Middle frontal gyrus (tissue), 1 donor: ENCODE results near the gene HSD3B7.
"Not testable (repeated sequence)": the region's sequence is repeated elsewhere in the genome, so short reads cannot be mapped to it uniquely, and the experiment has no call there.

ENCODE experiments used
- DNase-seq: peaks from one replicate; pipeline ENCODE4 v3.0.0-alpha.2; 2015; ENCODE audit warnings: low spot score; ENCODE audit errors: extremely low spot score

HSD3B7 gene

DNA sequence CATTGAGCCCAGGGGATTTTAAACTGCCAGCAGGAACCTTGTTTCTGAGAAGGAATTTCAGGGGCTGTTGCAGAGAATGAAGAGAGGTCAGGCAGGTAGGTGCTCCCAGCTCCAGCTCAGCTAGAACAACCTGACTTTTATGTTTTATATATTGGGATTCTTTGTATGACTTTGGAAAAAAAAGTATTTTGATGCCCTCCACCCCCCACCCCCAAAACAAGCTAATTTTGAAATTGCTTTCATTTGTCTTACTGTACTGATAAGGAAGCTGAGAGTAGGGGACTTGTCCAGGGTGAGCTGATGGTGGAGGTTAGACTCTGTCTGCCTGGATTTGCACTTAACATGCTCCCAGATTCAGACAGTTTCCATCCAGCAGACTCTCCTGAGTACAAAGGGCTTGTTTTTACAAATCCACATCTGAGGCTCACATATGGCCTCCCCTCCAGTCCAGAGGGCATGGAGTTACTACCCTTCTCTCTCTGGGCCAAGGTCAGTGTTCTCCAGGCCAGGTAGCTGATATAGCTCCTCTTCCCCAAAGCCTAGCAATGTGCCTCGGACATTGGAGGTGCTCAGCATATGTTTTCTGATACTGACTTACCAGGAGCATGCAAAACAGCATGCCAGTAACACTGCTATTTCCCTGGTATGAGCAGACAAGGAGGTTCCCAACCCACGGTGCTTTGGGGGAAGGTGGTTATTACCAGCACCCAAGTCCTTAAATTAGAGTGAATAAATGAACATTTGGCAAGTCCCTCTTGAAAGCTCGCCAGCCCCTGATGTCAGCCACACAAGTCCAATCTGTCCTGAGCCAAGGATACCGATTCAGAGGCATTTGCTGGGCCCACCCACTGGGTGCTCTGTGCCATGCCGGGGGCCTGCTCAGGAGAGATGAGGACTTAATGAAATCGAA lies 14.1 kb downstream of the HSD3B7 start:
- peak; percentile 40 for DNase-seq

DNA sequence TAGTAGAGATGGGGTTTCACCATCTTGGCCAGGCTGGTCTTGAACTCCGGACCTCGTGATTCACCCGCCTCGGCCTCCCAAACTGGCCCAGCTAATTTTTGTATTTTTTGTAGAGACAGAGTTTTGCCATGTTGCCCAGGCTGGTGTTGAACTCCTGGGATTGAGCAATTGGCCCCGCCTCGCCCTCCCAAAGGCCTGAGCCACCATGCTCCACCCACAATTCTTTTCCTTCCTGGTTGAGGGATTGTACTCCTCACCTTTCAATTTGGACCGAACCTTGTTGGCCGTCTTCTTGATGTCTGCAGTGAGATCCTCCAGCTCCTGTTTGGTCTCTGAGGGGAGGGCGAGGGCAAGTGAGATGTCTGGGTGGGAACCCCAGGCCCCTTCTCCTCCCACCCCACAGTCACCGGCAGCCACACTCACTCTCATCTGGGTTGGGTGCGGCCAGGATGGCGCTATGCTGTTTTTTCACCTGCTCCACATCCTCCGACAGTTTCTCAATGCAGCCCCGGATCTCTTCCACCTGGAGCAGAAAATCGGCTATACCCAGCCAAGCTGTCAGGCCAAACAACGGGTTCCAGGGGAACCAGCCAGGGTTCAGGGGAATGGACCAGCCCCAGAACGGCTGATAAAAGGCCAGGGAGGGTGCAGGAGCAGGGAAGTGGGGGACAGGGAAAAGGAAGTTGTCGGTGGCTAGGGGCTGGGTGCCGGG lies 15.8 kb downstream of the HSD3B7 start:
- DNase-seq: no peak

DNA sequence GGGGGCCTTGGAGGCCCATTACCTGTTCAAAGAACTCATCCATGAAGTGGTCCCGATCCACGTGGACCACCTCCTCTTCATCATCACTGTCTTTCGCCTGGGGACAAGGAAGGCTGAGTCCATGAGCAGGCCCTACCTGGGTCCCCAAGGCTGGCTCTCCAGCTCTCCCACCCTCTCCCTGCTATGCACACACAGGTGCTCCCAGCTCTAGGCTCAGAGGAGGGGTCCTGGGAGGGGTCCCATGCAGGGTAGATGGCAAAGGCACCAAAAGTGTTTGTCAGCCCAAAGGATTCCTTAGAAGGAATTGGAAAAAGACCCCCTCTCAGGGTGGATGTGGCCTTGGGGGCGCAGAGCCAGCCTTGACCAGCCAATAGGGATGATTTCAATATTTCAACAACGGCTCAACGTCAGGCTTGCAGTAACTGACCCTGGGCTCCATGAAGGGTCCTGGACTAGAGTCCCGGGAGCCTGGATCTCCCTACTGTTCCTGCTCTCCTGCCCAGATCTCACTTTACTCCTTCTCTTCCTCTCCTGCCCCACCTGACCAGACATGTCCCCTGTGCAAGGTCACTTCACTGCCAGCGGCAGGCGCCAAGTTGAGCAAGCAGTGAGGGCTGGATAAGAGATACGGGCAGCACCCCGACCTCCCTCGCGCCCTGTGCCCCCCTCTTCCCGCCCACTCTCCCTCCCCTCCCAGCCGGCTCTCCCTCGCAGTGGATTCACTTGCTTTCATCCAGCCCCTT lies 16.7 kb downstream of the HSD3B7 start:
- DNase-seq: no peak

DNA sequence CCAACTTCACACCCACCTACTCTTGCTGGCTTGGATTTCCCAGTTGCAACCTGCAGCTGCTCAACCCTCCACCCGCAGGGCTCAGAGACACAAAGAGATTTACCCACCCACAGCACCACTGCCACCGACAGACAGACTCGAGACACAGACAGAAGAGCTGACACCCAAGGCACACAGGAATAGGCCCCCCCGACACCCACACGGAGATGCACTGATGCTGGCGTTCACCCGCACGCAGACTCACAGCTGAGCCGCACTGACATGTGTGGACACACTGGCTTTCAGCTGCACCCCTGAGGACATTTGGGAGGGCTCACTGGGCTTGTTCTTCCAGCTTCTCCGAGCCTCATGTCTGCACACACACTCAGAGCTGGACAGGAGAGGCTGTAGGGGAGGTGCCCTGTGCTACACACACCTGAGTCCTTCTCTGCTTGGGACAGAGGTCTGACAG lies 17.3 kb downstream of the HSD3B7 start:
- no peak for DNase-seq

DNA sequence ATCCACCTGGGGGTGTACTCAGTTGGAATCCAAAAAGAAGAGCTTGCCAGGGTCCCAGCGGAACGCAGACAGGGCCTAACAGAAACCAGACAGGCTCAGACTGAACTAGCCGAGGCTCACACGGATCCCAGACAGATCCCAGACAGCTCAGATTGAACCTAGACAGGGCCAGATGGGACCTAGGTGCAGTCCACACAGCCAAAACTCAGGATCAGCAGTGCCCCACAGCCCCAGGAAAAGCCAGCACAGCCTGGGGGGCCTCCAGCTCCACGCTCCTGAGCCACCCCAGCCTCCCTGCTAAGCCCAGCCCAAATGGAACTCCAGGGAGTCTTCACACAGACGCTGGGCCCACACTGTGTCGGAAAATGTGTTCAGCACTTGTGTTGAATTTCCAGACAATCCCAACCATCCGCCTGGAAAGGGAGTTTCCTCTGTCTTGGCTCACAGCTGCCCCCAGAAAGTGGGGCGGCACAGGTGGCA lies 17.9 kb downstream of the HSD3B7 start:
- DNase-seq: no peak

DNA sequence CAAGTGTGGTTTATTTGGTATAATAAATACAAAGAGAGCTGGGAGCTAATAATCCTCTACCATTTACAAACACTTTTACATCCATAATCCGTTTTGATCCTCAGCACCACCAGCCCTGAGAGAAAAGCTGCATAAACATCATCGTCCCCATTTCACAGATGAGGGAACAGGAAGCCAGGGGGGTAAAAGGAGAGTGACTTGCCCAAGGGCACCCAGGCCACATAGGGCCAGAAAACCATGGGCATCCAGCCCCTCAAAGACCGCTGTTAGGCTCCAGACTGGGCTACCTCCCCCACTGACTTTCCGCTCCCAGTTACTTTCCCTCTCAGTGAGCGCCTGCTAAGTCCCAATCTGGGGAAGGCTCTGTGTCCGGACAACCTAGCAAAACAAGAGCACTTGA lies 18.7 kb downstream of the HSD3B7 start:
- DNase-seq: no peak

DNA sequence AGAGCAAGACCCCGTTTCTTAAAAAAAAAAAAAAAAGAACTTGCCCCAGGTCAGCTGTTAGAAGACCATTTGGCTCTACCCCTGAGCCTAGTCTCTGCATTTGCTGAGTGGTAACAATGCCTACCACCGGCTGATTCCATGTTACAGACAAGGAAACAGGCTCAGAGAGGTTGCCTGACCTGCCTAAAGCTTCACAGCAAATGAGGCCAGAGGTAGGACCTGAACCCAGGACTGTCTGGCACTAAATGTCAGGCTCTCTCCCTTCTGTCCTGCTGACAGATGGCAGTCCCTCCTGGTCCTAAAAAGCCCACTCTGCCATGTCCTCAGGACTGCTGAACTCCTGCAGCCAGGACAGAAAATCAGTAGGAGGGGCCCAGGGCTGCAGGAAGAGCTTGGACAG lies 19.7 kb downstream of the HSD3B7 start:
- no peak for DNase-seq

DNA sequence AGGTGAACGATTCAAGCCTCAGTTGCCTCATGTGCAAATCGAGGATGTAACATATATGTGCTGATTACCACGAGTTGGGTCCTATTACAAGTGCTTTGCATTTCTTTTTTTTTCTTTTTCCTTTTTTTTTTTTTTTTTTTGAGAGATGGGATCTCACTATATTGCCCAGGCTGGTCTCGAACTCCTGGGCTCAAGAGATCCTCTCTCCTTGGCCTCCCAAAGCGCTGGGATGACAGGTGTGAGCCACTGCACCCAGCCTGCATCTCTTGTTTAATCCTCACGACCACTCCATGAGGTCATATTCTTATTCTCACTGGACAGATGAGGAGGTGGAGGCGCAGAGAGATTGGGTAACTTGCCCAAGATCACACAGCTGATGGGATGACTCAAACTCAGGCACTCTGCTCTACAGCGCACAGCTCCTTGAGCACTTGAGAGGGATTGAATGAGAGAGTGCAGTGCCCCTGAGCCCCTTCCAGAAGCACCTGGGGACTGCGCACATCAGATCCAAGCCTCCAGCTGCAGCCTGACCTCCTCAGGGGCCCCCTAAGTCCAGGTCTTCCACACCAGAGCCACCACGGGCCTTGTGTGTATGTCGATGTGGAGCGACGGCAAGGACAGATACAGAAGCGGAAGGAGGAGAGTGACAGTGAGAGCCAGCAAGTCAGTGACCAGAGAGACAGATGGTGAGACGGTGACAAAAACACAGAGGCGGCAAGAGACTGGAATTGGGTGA lies 20.5 kb downstream of the HSD3B7 start:
- DNase-seq: no peak

DNA sequence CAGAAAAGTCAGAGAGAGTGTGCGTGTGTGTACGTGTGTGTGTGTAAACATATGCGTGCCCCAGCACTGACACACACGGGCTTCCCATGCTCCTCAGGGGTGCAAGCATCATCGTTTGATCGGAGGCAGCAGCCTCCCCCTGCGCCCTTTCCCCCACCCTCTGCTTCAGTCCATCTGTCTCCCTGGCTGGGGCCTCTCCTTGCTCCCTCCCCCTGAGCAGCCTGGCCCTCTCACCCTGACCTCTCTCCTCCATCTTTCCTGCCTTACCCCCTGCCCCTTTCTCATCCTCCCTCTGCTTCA lies 21.0 kb downstream of the HSD3B7 start:
- DNase-seq: no peak

DNA sequence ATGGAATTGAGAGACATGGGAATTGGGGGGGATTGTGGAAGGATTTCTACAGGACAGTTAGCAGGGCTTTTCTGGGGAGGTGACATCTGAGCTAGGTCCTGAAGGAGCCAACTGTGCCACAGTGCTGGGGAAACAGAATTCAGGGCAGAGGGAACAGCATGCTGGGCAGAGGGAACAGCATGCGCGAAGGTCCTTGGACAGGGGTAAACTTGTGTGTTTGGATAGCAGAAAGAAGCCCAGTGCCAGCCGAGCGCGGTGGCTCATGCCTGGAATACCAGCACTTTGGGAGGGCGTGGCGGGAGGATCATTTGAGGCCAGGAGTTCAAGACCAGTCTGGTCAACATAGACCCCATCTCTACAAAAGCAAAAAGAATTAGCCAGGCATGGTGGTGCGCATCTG lies 21.6 kb downstream of the HSD3B7 start:
- no peak for DNase-seq

DNA sequence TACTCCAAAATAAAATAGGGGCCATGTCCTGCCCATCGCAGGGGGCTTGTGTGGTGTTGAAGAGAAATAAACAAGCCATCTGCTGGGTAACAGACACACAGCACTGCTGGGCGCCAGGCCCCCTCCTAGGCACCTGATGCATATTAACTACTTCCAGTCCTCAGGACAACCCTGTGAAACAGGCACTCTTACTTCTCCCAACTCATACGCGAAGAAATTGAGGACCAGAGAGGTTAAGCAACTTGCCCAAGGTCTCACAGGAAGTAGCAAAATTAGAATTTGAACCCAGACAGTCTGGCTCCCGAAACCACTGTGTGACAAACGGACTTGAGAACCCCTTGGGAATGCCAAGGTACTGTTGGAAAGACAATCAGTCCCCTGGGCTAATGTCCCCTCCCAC lies 22.7 kb downstream of the HSD3B7 start:
- no peak for DNase-seq

DNA sequence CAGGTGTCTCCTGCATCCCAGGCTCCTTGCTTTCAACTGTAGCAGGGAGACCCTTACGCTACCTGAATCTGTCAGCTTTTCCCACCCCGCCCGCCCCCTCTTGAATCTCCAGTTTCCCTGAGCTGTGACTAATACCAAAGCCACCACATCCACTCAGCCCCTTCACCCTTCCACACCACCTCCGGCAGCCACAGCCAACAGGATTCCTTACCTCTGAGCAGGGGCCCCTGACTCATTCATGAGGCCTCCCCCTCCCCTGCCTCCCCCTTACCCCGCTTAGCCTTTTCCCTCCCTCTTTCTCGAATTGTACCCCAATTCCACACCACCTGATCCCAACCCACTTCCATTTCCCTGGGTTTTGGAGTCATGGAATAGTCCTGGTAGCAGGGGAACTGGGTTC lies 23.1 kb downstream of the HSD3B7 start:
- no peak for DNase-seq

DNA sequence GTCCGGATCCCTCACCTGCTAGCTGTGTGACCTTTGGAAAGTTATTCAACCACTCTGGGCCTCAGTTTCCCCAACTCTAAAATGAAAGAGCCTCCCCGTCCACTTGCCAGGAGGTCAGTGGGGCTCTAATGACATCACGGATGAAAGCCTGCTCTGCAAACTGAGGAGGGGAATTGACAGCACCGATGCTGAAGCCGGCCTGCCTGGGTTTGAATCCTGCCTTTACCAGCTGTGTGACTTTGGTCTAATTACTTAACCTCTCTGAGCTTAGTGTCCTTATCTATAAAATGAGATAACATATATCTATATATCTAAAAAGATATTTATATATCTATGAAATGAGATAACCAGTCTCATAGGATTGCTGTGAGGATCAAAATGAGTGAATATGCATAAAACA lies 23.5 kb downstream of the HSD3B7 start:
- no peak for DNase-seq

DNA sequence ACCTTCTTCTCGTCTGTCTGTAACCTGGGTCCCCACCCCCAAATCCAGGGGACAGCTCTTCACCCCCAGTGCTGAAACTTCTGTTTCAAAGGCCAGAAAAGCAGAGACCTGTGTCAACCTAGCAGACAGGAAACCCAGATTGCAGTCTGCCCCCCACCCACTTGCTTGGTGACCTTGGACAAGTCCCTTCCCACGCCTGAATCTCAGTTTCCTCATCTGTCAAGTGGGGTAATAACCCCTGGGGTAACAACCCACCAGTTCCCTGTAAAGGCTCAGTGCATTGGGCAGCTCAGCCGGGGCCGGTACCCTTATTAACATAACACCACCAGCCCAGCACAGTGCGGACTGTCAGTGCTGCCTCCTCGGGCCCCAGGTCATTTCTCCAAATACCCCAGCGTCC lies 24.1 kb downstream of the HSD3B7 start:
- DNase-seq: no peak

DNA sequence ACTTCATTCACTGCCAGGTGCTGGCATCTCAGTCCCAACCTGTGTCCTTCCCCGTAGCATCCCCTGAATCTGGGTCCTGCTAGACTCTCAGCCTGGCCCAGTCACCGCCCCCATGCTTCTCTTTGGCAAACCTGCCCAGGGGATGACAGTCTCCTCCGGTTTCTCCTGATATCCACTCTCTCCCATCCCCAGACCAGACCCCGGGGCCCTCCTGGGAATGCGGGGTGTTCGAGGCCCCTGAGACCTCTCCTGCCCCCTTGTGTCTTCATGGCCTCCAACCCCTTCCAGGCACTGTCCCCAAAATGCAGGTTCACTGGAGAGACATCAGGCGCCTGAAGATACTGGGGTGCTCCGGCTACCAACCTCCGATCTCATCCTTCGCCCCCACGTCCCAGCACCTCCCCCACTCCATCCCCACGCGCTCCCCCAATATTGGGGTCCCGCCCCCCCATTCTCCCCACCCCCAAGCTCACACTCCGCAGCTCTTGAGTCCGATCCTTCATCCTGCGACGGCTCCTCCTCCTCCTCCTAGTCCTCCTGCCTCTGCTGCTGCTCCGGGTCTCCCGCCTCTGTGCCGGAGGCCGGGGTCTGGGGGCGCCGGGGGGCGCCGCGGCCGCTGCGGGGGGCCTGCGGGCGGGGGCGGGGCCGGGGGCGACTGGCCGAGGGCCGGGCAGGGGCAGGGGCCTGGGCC lies 25.0 kb downstream of the HSD3B7 start:
- no peak for DNase-seq

DNA sequence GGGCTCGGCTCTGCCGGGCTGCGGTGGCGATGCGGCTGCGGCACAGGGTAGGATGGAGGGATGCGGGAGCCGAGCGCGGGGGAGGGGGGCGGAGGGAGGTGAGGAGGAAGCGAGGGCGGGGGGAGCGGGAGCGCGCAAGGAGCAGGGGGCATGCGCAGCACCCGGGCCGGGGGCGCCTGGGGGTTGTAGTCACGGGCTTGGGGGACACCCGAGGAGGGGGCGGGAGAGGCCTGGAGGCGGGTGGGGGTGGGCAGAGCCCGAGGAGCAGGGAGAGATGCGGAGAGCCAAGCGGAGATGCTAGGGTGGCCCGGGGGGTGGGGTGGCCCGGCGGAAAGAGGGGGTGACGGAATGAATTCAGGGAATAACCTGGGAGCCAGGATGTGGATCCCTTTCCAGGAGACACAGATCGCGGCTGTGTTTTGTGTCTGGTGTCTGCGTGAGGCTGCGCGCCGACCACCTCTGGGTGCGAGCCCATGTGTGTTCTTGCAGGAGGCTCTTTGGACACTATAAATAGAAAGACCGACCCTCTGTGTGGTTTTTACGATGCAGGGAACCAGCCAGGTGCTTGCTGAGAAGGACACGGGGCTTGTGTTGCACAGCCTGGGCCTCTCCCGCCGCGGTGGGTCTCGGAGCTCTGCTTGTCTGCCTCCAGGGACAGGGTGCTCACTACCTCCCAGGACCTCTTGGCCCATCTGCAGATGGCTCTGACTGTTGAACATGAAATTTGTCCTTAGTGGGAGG lies 25.7 kb downstream of the HSD3B7 start, which contains the start of gene STX1B:
STX1B (minus strand) TSS at position 54 of the 741 bp plus-strand sequence. CDS start 242 bp downstream, outside the sequence.
- no peak for DNase-seq

DNA sequence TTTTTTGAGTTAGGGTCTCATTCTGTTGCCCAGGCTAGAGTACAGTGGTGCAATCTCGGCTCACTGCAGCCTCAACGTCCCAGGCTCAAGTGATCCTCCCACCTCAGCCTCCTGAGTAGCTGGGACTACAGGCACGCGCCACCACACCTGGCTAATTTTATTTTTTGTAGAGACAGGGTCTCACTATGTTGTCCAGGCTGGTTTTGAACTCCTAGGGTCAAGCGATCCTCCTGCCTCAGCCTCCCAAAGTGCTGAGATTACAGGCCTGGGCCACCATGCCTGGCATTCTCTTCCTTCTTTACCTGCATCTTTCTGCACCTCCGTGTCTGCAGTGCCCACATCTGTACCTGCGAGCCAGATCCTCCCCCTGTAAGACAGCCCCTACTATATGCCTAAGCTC lies 26.8 kb downstream of the HSD3B7 start:
- not testable (repeated sequence) for DNase-seq

DNA sequence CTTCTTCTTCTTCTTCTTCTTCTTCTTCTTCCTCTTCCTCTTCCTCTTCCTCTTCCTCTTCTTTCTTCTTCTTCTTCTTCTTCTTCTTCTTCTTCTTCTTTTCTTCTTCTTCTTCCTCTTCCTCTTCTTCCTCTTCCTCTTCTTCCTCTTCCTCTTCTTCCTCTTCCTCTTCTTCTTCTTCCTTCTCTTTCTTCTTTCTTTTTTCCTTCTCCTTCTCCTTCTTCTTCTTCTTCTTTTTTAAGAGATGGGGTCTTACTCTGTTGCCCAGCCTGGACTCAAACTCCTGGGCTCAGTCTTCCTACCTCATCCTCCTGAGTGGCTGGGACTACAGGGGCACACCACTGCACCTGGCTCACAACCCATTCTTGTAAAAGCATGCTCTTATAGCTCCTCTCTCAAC lies 28.3 kb downstream of the HSD3B7 start:
- not testable (repeated sequence) for DNase-seq

DNA sequence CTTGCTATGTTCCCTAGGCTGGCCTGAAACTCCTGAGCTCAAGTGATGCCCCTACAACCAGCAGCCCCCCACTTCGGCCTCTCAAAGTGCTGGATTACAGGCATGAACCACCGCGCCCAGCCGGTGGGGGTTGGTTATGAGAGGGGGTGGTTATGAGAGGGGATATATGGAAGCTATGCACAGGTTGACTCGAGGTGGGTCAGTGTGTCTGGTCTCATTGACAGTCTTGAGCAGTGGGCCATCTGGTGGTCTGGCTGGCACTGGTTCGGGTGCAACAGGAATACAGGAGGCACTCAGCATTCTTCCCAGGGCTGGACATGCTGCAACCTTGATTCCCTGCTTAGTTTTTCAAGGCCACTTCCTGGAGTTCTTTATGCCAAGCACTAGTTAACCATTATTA lies 31.0 kb downstream of the HSD3B7 start:
- DNase-seq: no peak

DNA sequence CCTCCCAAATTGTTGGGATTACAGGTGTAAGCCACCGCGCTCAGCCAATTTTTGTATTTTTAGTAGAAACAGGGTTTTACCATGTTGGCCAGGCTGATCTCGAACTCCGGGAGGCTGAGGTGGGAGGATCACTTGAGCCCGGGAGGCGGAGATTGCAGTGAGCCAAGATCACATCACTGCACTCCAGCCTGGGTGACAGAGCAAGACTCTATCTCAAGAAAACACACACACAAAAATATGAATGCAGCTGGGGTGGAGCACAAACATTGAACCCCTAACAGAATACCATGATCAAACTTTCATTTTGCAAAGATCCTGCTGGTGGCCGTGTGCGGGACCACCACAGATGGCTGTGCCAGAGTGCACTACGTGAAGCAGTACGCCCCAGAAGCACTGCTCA lies 32.7 kb downstream of the HSD3B7 start:
- not testable (repeated sequence) for DNase-seq
